Neuron (in vitro differentiated cells): ENCODE results near the gene KIZ.

Experiments used
- H2AFZ ChIP-seq: one replicate; pipeline ENCODE4 v1.6.1; 2013; ENCODE audit warnings: low read depth, mild to moderate bottlenecking, inconsistent platforms, low read length, moderate library complexity
- H3K27me3 ChIP-seq: one replicate; pipeline ENCODE4 v1.6.1; 2013; ENCODE audit warnings: low read length; ENCODE audit not compliant: insufficient read depth
- H3K36me3 ChIP-seq: one replicate; pipeline ENCODE4 v1.6.1; 2013; ENCODE audit warnings: low read length; ENCODE audit not compliant: insufficient read depth
- H3K4me1 ChIP-seq: one replicate; pipeline ENCODE4 v1.6.1; 2013; ENCODE audit warnings: low read length; ENCODE audit not compliant: insufficient read depth
- H3K4me3 ChIP-seq: 2 replicates; pipeline ENCODE4 v1.5.1; 2013; ENCODE audit warnings: mild to moderate bottlenecking, low read length, moderate library complexity
- H3K9me3 ChIP-seq: one replicate; pipeline ENCODE4 v1.6.1; 2013; ENCODE audit warnings: low read length

Gene KIZ

GRCh38 chr20:21134883-21135493 lies 9.1 kb downstream of the KIZ start:
- no peaks in the 10 kb centered on the region for H3K27me3 ChIP-seq
- no peak overlapping the region for H2AFZ ChIP-seq
- no peaks in the 10 kb centered on the region for H3K9me3 ChIP-seq
- H3K36me3 ChIP-seq, result peaks cover 2% of the 10 kb centered on the region
- H3K4me3 ChIP-seq, result no peak overlapping the region
- no peaks in the 10 kb centered on the region for H3K4me1 ChIP-seq

DNA sequence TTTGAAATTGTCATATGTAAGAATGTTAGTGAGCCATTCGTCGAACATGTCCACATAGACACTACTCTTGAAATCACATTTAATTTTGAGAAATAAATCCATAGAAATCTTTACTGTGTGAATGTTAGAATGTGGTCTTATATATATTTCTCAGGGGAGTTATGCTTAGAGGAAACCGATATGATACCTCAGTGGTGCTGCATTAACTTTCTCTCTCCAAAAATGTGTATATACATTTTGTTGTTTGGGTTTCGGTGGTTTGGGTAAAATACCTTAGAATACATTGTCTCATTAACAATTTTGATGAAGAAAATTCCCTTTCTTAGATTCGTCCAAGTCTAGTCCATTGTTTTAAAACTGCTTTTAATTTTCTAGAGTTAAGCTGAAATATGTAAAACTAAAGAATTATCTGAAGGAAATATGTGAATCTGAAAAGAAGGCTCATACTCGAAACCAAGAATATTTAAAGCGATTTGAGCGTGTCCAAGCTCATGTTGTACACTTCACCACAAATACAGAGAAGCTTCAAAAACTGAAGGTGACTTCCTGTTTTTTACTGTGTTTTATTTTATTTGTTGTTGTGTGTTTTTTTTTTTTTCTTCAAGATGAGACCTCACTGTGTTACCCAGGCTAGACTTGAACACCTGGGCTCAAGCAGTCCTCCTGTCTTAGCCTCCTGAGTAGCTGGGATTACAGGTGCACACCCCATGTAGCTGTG lies 10.3 kb downstream of the KIZ start:
- Histone ChIP-seq H3K4me3 (no peak overlapping the region), H3K27me3 (no peaks in the 10 kb centered on the region), H2AFZ (no peak overlapping the region), H3K4me1 (no peaks in the 10 kb centered on the region), H3K36me3 (no peaks in the 10 kb centered on the region), H3K9me3 (no peaks in the 10 kb centered on the region)

GRCh38 chr20:21137078-21137477 lies 11.2 kb downstream of the KIZ start:
- Histone ChIP-seq H3K4me1 (no peaks in the 10 kb centered on the region), H3K9me3 (no peaks in the 10 kb centered on the region), H3K4me3 (no peak overlapping the region), H3K36me3 (no peaks in the 10 kb centered on the region), H3K27me3 (no peaks in the 10 kb centered on the region), H2AFZ (no peak overlapping the region)

DNA sequence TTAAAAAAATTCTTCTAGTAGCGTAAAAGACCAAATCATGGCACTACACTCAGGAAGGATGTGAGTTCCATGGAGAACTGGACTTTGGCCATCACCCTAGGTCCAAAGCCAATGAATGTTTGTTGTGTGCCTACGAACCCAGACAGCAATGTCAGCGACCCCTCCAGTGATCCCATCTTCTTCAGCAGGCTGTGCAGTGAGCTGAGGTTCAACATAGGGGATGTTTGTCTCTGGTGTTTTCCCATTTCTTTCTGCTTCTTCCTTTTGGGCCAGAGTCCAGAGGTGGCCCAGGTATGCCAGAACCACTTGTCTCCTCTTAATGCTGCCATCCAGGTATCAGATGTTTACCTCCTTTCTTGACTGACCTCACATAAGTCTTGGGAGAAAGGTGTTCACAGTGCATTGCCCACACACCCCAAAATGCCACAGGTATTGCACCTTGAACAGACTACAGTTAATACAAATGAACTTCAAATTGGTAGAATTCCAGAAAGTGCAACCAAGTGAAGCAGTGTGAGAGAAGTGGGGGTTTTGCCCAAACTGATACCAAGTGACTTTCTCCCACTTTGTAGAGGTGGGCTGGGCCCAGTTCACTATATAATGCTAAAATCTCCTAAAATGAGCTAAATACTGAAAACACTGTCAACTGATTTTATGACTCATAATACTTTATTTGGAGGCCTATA lies 14.1 kb downstream of the KIZ start:
- H3K36me3 ChIP-seq, result no peaks in the 10 kb centered on the region

DNA sequence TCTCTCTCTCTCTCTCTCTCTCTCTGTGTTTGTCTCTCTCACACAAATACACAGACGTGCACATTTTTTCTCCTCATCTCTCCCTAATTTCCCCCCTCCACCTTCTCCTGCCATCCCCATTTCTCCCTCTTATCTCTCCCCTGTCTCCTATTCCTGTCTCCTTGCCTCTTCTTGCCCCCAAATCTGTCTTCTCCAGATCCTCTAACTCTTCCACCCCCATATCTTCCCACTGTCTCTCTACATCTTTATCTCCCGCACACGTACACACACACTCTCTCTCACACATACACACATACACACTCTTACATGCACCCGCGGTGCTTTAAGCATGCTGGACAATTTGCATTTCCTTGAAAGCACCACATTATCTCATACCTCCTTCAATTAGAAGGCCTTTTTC lies 15.9 kb downstream of the KIZ start:
- Histone ChIP-seq H2AFZ (no peak overlapping the region), H3K36me3 (no peaks in the 10 kb centered on the region), H3K27me3 (no peaks in the 10 kb centered on the region), H3K4me3 (no peak overlapping the region), H3K4me1 (no peaks in the 10 kb centered on the region), H3K9me3 (no peaks in the 10 kb centered on the region)

More for the DNA sequence above, 14.1 kb downstream of the KIZ start:
- Histone ChIP-seq H3K27me3 (no peaks in the 10 kb centered on the region), H3K4me3 (no peak overlapping the region), H2AFZ (no peak overlapping the region), H3K4me1 (no peaks in the 10 kb centered on the region), H3K9me3 (no peaks in the 10 kb centered on the region)

- Histone ChIP-seq H3K4me1 (no peaks in the 10 kb centered on the region), H2AFZ (no peak overlapping the region), H3K27me3 (no peaks in the 10 kb centered on the region), H3K4me3 (no peak overlapping the region), H3K36me3 (no peaks in the 10 kb centered on the region), H3K9me3 (no peaks in the 10 kb centered on the region)
These were observed 17.5 kb downstream of the KIZ start for GRCh38 chr20:21143194-21143890.

- Histone ChIP-seq H3K36me3 (no peaks in the 10 kb centered on the region), H3K9me3 (no peaks in the 10 kb centered on the region), H3K27me3 (no peaks in the 10 kb centered on the region), H3K4me1 (no peaks in the 10 kb centered on the region), H2AFZ (no peak overlapping the region), H3K4me3 (no peak overlapping the region)
These were observed 19.5 kb downstream of the KIZ start for GRCh38 chr20:21145424-21145823.

GRCh38 chr20:21146215-21146614 lies 20.3 kb downstream of the KIZ start:
- Histone ChIP-seq H2AFZ (no peak overlapping the region), H3K9me3 (no peaks in the 10 kb centered on the region), H3K4me1 (no peaks in the 10 kb centered on the region), H3K27me3 (no peaks in the 10 kb centered on the region), H3K36me3 (no peaks in the 10 kb centered on the region), H3K4me3 (no peak overlapping the region)

- Histone ChIP-seq H3K4me1 (no peaks in the 10 kb centered on the region), H3K4me3 (no peak overlapping the region), H3K27me3 (no peaks in the 10 kb centered on the region), H2AFZ (no peak overlapping the region), H3K9me3 (no peaks in the 10 kb centered on the region), H3K36me3 (no peaks in the 10 kb centered on the region)
These were observed 21.7 kb downstream of the KIZ start for GRCh38 chr20:21147593-21147992.

- Histone ChIP-seq H3K36me3 (no peaks in the 10 kb centered on the region), H3K9me3 (no peaks in the 10 kb centered on the region), H2AFZ (no peak overlapping the region), H3K27me3 (no peaks in the 10 kb centered on the region), H3K4me1 (no peaks in the 10 kb centered on the region), H3K4me3 (no peak overlapping the region)
These were observed 23.5 kb downstream of the KIZ start for GRCh38 chr20:21149344-21149743.

DNA sequence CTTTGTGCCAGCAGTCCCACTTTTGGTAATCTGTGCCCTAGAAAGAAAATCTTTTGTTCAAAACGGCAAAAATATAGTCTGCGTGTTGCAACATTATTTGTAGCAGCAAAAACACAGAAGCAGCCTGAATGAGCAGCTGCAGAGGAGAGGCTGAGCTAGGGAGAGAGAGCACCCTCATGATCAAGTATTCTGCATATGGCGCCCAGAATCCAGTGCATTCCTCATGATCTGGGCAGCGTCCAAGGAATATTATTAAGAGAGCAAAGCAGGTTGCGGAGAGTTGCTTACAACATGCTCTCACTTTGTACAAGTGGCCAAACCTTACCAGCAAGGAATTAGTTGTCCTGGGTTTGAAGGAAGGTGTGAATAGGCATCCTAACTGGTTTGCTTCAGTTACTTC lies 25.9 kb downstream of the KIZ start:
- Histone ChIP-seq H3K4me1 (no peaks in the 10 kb centered on the region), H3K36me3 (no peaks in the 10 kb centered on the region), H3K27me3 (no peaks in the 10 kb centered on the region), H2AFZ (no peak overlapping the region), H3K9me3 (no peaks in the 10 kb centered on the region), H3K4me3 (no peak overlapping the region)

DNA sequence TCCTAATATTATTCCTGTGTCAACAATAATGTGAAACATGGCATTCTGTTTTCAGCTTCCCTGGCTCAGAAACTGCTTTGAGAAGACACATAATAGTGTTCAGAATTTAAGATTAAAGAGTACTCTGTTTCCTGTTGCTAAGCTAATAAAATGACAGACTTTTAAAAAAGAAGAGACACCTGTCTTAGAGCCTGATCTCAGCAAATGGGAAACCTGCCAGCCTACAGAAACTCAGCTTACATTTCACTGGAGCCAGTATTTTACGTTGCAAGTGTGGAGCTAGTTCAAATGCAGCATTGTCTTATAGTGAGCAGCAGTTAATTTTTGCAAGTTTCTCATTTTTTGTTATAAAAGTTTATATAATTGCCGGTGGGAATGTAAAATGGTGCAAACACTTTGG lies 28.8 kb downstream of the KIZ start:
- H2AFZ ChIP-seq, result no peak overlapping the region
- H3K4me3 ChIP-seq, result no peak overlapping the region
- H3K4me1 ChIP-seq, result no peaks in the 10 kb centered on the region
- H3K27me3 ChIP-seq, result no peaks in the 10 kb centered on the region
- no peaks in the 10 kb centered on the region for H3K36me3 ChIP-seq
- H3K9me3 ChIP-seq, result no peaks in the 10 kb centered on the region

GRCh38 chr20:21155268-21155667 lies 29.4 kb downstream of the KIZ start:
- Histone ChIP-seq H3K4me1 (no peaks in the 10 kb centered on the region), H2AFZ (no peak overlapping the region), H3K36me3 (no peaks in the 10 kb centered on the region), H3K9me3 (no peaks in the 10 kb centered on the region), H3K4me3 (no peak overlapping the region), H3K27me3 (no peaks in the 10 kb centered on the region)
